ENCODE data around the gene NAA16.
A peak's percentile ranks its signal among the peaks of the same experiment; 100 is the strongest.
"Not testable (repeated sequence)": the region's sequence is repeated elsewhere in the genome, so short reads cannot be mapped to it uniquely, and the experiment has no call there.

NAA16 gene

GRCh38 chr13:41354416-41354815 lies 43.3 kb downstream of the NAA16 start:
- no peak for DNase-seq

- not testable (repeated sequence) for DNase-seq
Measured at GRCh38 chr13:41356385-41356648, 45.2 kb downstream of the NAA16 start.

- DNase-seq = no peak
Measured at GRCh38 chr13:41356786-41357185, 45.7 kb downstream of the NAA16 start.

GRCh38 chr13:41361491-41361890 lies 50.4 kb downstream of the NAA16 start:
- DNase-seq = no peak

- no peak for DNase-seq
Measured at GRCh38 chr13:41364043-41364442, 53.0 kb downstream of the NAA16 start.

GRCh38 chr13:41365631-41366030 lies 54.6 kb downstream of the NAA16 start:
- no peak for DNase-seq

- no peak for DNase-seq
Measured at GRCh38 chr13:41370736-41371135, 59.7 kb downstream of the NAA16 start.

GRCh38 chr13:41377446-41377845 lies 66.4 kb downstream of the NAA16 start:
- DNase-seq = no peak

- DNase-seq = no peak
Measured at GRCh38 chr13:41382431-41382830, 71.4 kb downstream of the NAA16 start.

- DNase-seq = no peak
Measured at GRCh38 chr13:41383386-41383785, 72.3 kb downstream of the NAA16 start.

- DNase-seq = peak in 1 of 56 donors; percentile 12
Measured at GRCh38 chr13:41384749-41385503, 73.9 kb downstream of the NAA16 start.

- DNase-seq = peak in 1 of 56 donors; percentile 23
Measured at GRCh38 chr13:41386211-41386610, 75.1 kb downstream of the NAA16 start.

- no peak for DNase-seq
Measured at GRCh38 chr13:41387576-41387975, 76.5 kb downstream of the NAA16 start.

GRCh38 chr13:41388143-41388881 lies 77.2 kb downstream of the NAA16 start:
- DNase-seq = no peak

- DNase-seq = no peak
Measured at GRCh38 chr13:41389580-41389979, 78.5 kb downstream of the NAA16 start.

- DNase-seq = no peak
Measured at GRCh38 chr13:41394166-41394565, 83.1 kb downstream of the NAA16 start.

- no peak for DNase-seq
Measured at GRCh38 chr13:41398494-41399170, 87.6 kb downstream of the NAA16 start.

- no peak for DNase-seq
Measured at GRCh38 chr13:41401366-41401765, 90.3 kb downstream of the NAA16 start.

- no peak for DNase-seq
Measured at GRCh38 chr13:41402691-41403511, 91.8 kb downstream of the NAA16 start.

- DNase-seq = no peak
Measured at GRCh38 chr13:41403983-41404382, 92.9 kb downstream of the NAA16 start.

- no peak for DNase-seq
Measured at GRCh38 chr13:41405367-41405766, 94.3 kb downstream of the NAA16 start.

GRCh38 chr13:41407380-41407779 lies 96.3 kb downstream of the NAA16 start:
- DNase-seq = no peak
